GM12873 (cell line): ENCODE measurements around the gene TRAPPC3.

ENCODE experiments used
- CTCF ChIP-seq: IDR thresholded peaks from 2 replicates; pipeline ENCODE4 v1.5.1; 2012; ENCODE audit warnings: low read depth, mild to moderate bottlenecking, moderate library complexity, low read length, control low read depth; ENCODE audit not compliant: insufficient read depth; ENCODE audit errors: missing control alignments

The TRAPPC3 gene

GRCh38 chr1:36163426-36163825, 14.1 kb upstream of the TRAPPC3 start:
- no peak for TF ChIP-seq CTCF

- TF ChIP-seq CTCF = no peak
Observed at GRCh38 chr1:36162680-36163239, 13.5 kb upstream of the TRAPPC3 start.

- TF ChIP-seq CTCF = no peak
Observed at GRCh38 chr1:36161641-36162531, 12.6 kb upstream of the TRAPPC3 start.

GRCh38 chr1:36160949-36161485, 11.7 kb upstream of the TRAPPC3 start:
- peak; percentile 43 for TF ChIP-seq CTCF

- TF ChIP-seq CTCF = no peak
Observed at GRCh38 chr1:36160388-36160948, 11.2 kb upstream of the TRAPPC3 start.

GRCh38 chr1:36159614-36160387, 10.5 kb upstream of the TRAPPC3 start:
- no peak for TF ChIP-seq CTCF
